NCI-H187 (cell line): Measurements from ENCODE around the gene TAOK1.

Experiments
- DNase-seq, 2 experiments: peaks; one replicate each; lab custom pipeline; 2025; lab: John Stamatoyannopoulos, UW

TAOK1 gene

DNA sequence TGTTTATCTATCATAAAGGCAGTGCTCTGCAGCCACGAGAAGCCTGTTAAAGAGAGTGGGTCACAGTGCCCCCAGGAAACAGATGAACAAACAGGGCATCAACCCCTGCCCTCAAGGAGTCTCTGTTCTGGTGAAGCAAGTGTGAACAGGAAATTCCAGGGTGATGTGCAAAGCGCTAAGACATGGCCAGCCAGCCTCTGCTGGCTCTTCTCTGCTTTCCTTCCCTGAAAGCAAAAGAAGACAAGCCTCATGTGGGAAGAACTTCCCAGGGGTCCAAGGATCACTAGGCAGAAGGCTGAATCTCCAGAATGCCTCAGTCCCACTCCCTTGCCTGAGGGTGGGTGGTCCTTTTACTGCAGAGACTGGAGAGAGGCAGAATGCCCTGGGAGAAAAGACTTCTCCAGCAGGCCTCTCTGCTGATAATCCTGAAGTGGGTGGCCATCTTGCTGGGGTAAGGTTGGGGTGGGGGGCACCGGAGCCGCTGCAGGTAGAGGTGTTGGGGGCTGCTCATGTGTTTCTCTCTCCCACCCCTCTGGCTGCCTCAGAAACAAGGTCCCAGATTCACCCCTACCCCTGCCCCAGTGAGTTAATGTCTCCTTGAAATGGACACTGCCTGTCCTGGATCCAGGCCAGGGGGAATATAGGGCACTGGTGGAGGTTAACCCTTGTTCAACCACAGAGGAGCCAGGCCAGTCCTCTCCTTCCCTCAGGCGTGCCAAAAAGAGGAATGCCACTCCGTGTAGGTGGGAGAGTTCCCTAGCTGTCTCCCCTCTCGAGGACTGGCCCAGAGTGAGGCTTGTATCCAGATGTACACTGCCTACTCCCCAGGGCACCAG, 205.2 kb downstream of the TAOK1 start:
- DNase-seq: no peak

DNA sequence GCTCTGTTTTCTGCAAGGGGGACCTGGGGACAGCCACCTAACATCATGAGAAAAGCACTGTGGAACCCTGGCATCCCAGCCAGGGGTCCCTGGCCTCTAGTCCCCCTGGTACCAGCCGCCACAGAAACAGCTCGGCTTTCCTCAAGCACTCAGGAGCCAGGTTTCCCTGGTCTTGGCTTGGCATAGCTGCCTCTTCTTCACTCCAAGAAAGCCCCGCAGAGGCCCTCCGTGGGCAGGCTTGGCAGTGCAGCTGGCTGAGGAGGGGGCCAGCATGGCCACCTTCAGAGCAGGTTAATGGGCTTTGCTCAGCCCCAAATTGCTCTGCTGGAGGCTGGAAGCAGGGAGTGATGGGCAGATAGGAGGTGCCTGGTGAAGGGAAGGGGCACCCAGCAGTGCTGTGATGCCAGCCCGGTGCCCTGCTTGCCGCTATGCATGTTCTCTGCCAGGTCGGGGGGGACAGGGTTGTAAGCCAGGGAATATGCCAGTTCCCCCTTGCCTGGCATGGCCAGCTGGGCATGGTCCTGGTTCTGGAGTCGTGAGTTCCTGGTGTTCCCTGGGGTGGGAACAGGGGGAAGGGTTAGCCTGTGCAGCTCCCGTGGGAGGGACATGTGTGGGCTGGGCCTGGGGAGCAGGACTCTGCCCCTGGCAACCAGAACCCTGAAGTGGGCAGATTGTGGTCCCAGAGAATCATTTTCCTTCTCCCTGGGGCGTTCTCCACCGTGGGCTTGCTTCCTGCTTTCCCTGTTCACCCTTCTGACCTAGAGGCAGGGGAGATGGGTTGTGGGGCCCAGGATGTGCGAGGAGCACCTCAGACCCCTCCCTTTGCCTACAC, 206.0 kb downstream of the TAOK1 start:
- no peak for DNase-seq

DNA sequence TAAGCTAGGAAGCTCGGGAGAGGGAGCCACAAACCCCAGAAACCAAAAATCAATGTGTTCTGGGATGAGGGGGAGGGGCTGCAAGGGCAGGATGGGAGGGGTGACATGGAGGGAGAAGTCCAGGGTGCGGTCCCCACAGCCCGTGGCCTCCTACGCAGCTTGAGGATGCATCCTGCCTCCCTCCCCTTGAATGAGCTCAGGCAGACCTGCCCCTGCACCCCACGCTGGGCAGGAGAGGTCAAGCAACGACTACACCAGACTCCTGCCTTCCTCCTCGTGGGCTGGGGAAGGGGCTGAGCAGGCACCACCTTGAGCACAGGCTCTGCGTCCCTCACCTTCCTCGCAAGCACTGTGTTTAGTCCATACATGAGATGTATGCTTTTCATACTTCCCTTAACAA, 206.6 kb downstream of the TAOK1 start:
- no peak for DNase-seq

DNA sequence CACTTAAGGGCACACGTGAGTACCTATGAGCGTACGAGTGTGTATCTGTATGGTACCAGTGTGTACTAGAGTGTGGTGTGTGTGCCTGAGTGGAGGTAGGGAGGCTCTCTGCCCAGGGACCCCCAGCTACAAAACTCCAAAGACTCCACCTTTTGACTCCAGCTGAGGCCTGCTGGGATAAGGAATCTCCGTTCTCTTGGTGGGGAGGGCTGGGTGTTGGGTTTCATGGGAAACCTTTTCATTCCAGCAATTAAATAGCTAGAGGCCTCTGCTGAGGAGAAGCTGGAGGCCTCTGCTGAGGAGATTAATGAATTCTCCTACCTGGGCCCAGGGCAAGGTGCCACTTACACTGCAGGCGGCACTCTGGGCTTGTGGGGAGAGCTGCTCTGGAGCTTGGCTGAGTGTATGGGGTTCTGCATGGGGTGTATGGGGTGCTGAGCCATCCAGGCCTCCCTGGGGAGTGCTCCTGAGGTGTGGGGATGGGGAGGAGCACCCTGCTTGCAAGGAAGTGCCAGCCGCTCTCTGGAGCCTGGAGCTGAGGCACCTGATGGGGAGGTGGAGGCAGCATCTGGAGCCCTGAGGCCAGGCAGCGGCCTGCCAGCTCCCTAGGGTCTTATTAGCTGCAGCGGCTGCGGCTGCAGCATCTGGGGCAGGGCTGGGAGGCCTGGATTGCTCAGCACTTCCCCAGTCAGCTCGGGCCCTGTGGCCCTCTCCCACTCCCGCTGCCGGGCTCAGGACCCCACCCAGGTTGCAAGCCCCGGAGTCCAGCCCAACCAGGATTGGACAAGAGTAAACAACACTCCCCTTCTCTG, 207.4 kb downstream of the TAOK1 start:
- DNase-seq: no peak
